ENCODE measurements around the gene ZNF366.
"Not testable (repeated sequence)": the region's sequence is repeated elsewhere in the genome, so short reads cannot be mapped to it uniquely, and the experiment has no call there.

ZNF366 gene

GRCh38 chr5:72410688-72411295 lies 96.4 kb downstream of the ZNF366 start:
- TF ChIP-seq, protein P1, sequence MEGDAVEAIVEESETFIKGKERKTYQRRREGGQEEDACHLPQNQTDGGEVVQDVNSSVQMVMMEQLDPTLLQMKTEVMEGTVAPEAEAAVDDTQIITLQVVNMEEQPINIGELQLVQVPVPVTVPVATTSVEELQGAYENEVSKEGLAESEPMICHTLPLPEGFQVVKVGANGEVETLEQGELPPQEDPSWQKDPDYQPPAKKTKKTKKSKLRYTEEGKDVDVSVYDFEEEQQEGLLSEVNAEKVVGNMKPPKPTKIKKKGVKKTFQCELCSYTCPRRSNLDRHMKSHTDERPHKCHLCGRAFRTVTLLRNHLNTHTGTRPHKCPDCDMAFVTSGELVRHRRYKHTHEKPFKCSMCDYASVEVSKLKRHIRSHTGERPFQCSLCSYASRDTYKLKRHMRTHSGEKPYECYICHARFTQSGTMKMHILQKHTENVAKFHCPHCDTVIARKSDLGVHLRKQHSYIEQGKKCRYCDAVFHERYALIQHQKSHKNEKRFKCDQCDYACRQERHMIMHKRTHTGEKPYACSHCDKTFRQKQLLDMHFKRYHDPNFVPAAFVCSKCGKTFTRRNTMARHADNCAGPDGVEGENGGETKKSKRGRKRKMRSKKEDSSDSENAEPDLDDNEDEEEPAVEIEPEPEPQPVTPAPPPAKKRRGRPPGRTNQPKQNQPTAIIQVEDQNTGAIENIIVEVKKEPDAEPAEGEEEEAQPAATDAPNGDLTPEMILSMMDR (IDR thresholded peaks at IDR 0.05; ENCODE audit: low read depth, low read length, missing control alignments): no peak
- DNase-seq (ENCODE audit: extremely low read depth, low read depth): no peak
- no peak overlapping the region for H3K4me3 ChIP-seq (replicated peaks; ENCODE audit: low read depth, low read length)

- TF ChIP-seq, protein P1 (IDR thresholded peaks at IDR 0.05; ENCODE audit: low read depth, low read length, missing control alignments): no peak
- no peak overlapping the region for H3K4me3 ChIP-seq (replicated peaks; ENCODE audit: low read depth, low read length)
- DNase-seq (ENCODE audit: extremely low read depth, low read depth): no peak
These were observed 98.6 kb downstream of the ZNF366 start for GRCh38 chr5:72408603-72409002.

- TF ChIP-seq, protein P1 (IDR thresholded peaks at IDR 0.05; ENCODE audit: low read depth, low read length, missing control alignments): no peak
- DNase-seq (ENCODE audit: extremely low read depth, low read depth): no peak
- H3K4me3 ChIP-seq (replicated peaks; ENCODE audit: low read depth, low read length): no peak overlapping the region
These were observed 99.1 kb downstream of the ZNF366 start for GRCh38 chr5:72408127-72408526.

DNA sequence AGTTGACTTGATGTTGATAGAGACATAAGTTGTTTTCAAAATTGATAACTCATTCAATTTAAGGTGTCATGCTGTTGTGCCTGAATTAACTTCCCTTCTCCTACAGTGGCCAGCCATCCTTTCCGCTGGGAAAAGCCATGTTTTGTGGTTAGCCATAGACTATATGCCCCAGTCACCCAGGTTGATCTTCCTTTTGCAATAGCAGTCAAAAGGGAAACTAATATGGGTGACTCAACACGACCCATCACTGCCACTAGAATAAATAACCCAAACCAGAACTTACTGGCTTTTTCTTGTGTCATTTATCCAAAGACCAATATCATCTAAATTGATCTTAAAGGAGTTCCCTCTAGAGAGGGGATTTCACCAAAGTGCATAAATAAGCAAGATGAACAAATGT lies 99.7 kb downstream of the ZNF366 start:
- TF ChIP-seq, protein P1 (IDR thresholded peaks at IDR 0.05; ENCODE audit: low read depth, low read length, missing control alignments): no peak
- DNase-seq (ENCODE audit: extremely low read depth, low read depth): no peak
- H3K4me3 ChIP-seq (replicated peaks; ENCODE audit: low read depth, low read length): no peak overlapping the region

DNA sequence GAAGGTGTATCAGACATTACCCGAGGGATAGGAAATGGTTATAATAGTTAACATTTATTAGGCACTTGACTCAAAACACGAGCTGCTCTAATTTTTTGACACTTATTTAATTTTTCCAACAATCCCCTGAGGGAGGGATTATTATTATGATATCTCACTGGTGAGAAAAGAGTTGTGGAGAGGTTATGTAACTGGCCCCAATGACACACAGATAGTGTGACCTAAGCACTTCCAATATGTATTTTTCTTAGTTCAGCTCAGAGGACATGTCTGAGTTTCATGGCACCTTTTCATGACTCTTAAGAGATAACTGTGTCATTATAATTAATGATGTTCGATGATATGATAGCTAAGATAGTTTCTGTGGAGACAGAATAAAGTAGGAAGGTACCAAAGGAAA lies 100.1 kb downstream of the ZNF366 start:
- TF ChIP-seq, protein P1 (IDR thresholded peaks at IDR 0.05; ENCODE audit: low read depth, low read length, missing control alignments): no peak
- H3K4me3 ChIP-seq (replicated peaks; ENCODE audit: low read depth, low read length): no peak overlapping the region
- DNase-seq (ENCODE audit: extremely low read depth, low read depth): no peak

GRCh38 chr5:72404771-72405170 lies 102.4 kb downstream of the ZNF366 start:
- DNase-seq (ENCODE audit: extremely low read depth, low read depth): not testable (repeated sequence)

DNA sequence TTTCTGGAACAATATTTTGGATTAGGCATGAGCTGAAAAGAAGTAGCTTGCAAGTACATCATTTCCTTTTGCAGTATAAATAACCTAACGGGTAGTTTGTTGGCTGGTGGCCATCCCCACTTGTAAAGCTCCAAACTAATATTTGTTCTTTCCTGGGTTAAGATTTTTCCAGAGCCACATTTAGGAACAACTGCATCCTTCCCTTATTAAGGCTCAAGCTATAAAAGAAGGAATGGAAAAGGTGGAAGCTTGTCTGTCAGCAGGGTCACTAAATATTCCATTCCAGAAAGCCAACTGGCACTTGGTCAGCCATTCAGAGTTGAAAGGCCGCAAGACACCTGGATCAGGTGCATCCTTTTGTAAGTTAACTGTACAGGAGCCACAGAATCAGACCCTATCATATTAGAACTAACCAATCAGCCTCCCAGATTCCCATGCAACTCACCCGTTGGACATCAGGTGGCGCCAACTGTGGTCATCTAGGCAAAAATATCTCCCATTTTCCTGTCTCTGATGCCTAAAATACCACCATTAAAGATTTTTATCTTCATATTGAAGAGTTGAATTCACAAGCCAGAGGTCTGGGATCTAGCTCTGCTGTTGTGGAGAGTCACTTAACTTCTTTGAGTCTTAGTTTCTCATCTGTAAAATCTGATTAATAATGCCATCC lies 104.1 kb downstream of the ZNF366 start:
- TF ChIP-seq, protein P1 (IDR thresholded peaks at IDR 0.05; ENCODE audit: low read depth, low read length, missing control alignments): peak; percentile 46
- no peak overlapping the region for H3K4me3 ChIP-seq (replicated peaks; ENCODE audit: low read depth, low read length)
- no peak for DNase-seq (ENCODE audit: extremely low read depth, low read depth)

More at GRCh38 chr5:72404771-72405170, 102.4 kb downstream of the ZNF366 start:
- H3K4me3 ChIP-seq (replicated peaks; ENCODE audit: low read depth, low read length): not testable (repeated sequence)

Measured in HFF-Myc (cell line).